SK-N-MC (cell line): ENCODE measurements around the gene FBXW10B.
"Not testable (repeated sequence)": the region's sequence is repeated elsewhere in the genome, so short reads cannot be mapped to it uniquely, and the experiment has no call there.

Source experiments
- DNase-seq: peaks from one replicate; pipeline ENCODE4 v3.0.0-alpha.2; 2011; ENCODE audit warnings: low read depth, low spot score
- H3K27ac ChIP-seq: fragments of 200-600 bp; sonication (generic); 2 replicates; pipeline ENCODE4 v1.5.1; 2016; ENCODE audit warnings: mixed run types
- H3K36me3 ChIP-seq: fragments of 200-600 bp; sonication (generic); 2 replicates; pipeline ENCODE4 v1.6.1; 2017; ENCODE audit warnings: antibody characterized with exemption, low read length, mixed read lengths; ENCODE audit not compliant: insufficient read depth
- H3K4me3 ChIP-seq: fragments of 200-600 bp; sonication (generic); 2 replicates; pipeline ENCODE4 v1.5.1; 2016
- H3K9ac ChIP-seq: fragments of 200-600 bp; sonication (generic); 2 replicates; pipeline ENCODE4 v1.8.0; 2017; ENCODE audit warnings: mixed run types, mixed read lengths; ENCODE audit not compliant: insufficient read length
- H3K9me3 ChIP-seq: fragments of 200-600 bp; sonication (generic); 2 replicates; pipeline ENCODE4 v1.6.1; 2017; ENCODE audit warnings: low read depth, mild to moderate bottlenecking, antibody characterized with exemption, low read length, moderate library complexity, mixed read lengths
- EZH2 ChIP-seq: fragments of 200-600 bp; sonication (generic); IDR thresholded peaks from one replicate; pipeline ENCODE4 v1.6.1; 2017; ENCODE audit warnings: antibody characterized with exemption
- FOXP2 ChIP-seq: optimal IDR thresholded peaks from 2 replicates; pipeline ENCODE3; 2011; ENCODE audit warnings: mild to moderate bottlenecking, moderate library complexity; ENCODE audit not compliant: insufficient read depth; ENCODE audit errors: extremely low read length, control extremely low read depth
- POLR2AphosphoS5 ChIP-seq: IDR thresholded peaks from 2 replicates; pipeline ENCODE4 v1.6.1; 2012; ENCODE audit warnings: mild to moderate bottlenecking, low read depth, low read length, borderline replicate concordance

FBXW10B gene

DNA sequence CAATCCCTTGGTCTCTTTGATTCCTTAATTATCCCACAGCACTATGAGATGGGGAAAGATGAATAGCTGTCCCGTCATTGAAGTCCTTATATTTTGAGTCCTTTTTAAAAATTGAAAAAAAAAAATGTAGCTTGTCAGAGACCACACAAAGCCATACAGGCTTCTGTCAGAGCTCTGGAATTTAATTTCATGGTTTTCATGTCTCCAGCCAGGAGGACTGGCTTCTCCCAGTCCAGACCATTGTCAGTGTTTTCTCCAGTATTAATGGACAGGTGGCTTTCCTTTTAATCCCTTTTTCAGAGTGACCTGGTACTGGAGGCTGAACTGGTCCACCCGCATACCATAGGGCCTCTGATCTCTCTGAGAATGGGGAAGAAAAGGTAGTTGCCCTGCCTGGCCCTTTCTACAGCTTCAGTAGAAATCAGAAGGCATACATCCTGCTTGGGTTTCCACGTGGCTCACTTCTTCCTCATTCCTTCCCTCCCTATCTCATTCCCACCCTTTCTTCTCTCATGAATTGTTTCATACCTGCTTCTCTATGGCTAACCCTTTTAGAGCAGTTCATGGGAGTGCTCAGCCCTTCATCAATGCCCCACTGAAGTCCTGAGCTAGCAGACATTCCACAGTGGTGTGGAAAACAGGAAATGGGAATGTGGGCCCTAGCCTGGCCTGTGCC, 35.5 kb upstream of the FBXW10B start:
- Histone ChIP-seq H3K36me3 (no peaks in the 10 kb centered on the region), H3K27ac (no peak overlapping the region), H3K9me3 (no peaks in the 10 kb centered on the region), H3K4me3 (no peak overlapping the region), H3K9ac (no peak overlapping the region)
- DNase-seq, result no peak
- TF ChIP-seq POLR2AphosphoS5 (no peak), EZH2 (no peak), FOXP2 (no peak)

DNA sequence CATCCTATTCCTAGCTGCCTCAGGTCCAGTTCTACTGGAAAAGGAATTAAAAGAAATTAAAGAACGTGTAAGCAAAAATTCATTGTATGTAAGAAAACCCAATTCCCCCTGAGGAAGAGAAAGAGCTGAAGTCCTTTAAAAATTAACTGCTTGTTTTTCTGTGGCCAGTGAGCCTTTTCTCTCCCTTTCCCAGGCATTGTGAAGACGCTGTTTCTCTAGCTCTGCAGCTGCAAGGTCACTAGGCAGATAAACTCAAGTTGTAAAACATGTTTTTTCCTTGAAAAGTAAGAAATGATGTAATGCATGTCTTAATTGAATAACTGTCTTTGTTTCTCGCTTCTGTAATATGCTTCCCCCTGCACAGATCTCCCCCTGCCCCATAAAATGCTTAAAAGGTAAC, 34.9 kb upstream of the FBXW10B start:
- H3K36me3 ChIP-seq, H3K9ac ChIP-seq, H3K9me3 ChIP-seq, DNase-seq, H3K4me3 ChIP-seq: not testable (repeated sequence)
- H3K27ac ChIP-seq, result 0 out of 2 replicates have a peak overlapping the region, but pooled peaks have one; percentile 14

DNA sequence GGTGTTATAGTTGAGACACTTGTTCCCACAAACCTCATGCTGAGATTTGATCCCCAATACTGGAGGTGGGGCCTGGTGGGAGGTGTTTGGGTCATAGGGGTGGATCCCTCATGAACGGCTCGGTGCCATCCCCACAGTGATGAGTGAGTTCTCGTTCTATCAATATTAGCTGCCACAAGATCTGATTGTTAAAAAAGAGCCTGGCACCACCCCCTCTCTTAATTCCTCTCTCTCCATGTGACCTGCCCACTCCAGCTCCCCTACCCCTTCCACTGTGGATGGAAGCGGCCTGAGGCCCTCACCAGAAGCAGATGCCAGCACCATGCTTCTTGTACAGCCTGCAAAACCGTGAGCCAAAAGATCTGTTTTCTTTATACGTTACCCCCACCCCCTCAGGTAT, 33.5 kb upstream of the FBXW10B start:
- Histone ChIP-seq H3K36me3 (no peaks in the 10 kb centered on the region), H3K9ac (no peak overlapping the region)
- no peak for DNase-seq

DNA sequence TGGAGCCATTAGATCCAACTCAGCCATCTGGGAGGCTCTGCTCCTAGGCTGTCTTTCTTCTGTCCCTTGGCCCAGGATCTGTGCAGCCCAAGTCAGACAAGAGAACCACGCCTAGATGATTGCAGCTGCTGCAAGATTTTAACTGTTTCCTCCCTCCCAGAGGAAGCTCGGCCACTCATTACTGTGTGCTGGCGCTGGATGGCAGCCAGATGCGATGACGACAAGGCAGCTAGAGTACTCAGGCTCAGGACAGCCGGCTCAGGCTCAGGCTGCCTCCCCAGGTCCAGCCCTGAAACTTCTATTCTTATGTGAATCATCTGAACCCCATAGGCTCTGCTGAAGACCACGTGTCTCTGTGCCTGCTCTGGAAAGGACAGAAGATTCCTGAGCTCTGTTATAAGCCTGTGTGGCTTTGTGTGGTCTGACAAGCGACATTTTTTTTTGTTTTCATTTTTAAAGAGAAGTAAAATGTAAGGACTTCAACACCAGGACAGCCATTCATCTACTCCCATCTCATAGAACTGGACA, 32.1 kb upstream of the FBXW10B start:
- H3K9ac ChIP-seq, result peak overlapping the region; percentile 35
- H3K9me3 ChIP-seq, result no peaks in the 10 kb centered on the region
- TF ChIP-seq EZH2 (no peak), POLR2AphosphoS5 (no peak), FOXP2 (no peak)
- no peaks in the 10 kb centered on the region for H3K36me3 ChIP-seq
- H3K27ac ChIP-seq, result peak overlapping the region; percentile 67
- no peak for DNase-seq
- H3K4me3 ChIP-seq, result peak overlapping the region; percentile 62

More for the DNA sequence above, 33.5 kb upstream of the FBXW10B start:
- H3K27ac ChIP-seq, result 0 out of 2 replicates have a peak overlapping the region, but pooled peaks have one; percentile 46
- H3K9me3 ChIP-seq, result no peaks in the 10 kb centered on the region
- H3K4me3 ChIP-seq, result no peak overlapping the region
- TF ChIP-seq FOXP2 (no peak), POLR2AphosphoS5 (no peak), EZH2 (no peak)

- no peak for DNase-seq
- Histone ChIP-seq H3K4me3 (peak overlapping the region; percentile 62), H3K27ac (no peak overlapping the region; the same call in 1 of the 2 replicates)
Observed at GRCh38 chr17:15650741-15651582, 31.5 kb upstream of the FBXW10B start.

DNA sequence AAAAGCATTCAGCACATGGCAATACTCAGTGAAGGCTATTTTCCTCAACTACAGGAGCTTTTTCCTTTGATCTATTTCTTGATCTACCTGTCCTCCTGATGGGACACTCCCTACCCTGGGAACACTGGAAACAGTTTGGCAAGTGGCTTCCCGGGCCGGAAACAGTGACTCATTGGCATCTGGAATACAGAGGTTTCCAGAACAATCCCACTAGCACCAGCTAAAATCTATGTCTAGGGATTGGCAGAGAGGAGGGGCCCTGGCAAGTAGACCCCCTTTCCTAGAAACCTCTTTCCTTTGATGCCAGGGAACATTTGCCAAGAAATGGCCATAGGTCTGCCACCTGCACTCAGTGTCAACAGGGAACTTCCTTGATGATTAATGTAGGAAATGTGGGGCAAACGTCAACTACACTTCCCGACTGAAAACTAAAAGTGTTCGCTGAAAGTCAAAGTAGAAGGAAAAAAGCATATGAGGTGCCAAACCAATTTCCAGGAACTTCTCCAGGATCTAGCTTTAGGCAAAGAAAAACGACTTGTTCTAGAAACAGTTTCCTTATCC, 30.4 kb upstream of the FBXW10B start:
- no peak overlapping the region for H3K27ac ChIP-seq
- TF ChIP-seq POLR2AphosphoS5 (no peak), EZH2 (no peak), FOXP2 (no peak)
- H3K9me3 ChIP-seq, result no peaks in the 10 kb centered on the region
- no peak overlapping the region; the same call in 1 of the 2 replicates for H3K4me3 ChIP-seq
- no peak overlapping the region for H3K9ac ChIP-seq
- DNase-seq, result no peak
- no peaks in the 10 kb centered on the region for H3K36me3 ChIP-seq

More at GRCh38 chr17:15650741-15651582, 31.5 kb upstream of the FBXW10B start:
- H3K36me3 ChIP-seq, result no peaks in the 10 kb centered on the region
- TF ChIP-seq POLR2AphosphoS5 (no peak), FOXP2 (no peak), EZH2 (no peak)
- peak overlapping the region; percentile 35 for H3K9ac ChIP-seq
- no peaks in the 10 kb centered on the region for H3K9me3 ChIP-seq

GRCh38 chr17:15648386-15648785, 28.9 kb upstream of the FBXW10B start:
- H3K27ac ChIP-seq, result no peak overlapping the region
- H3K9ac ChIP-seq, result no peak overlapping the region
- no peaks in the 10 kb centered on the region for H3K9me3 ChIP-seq
- no peak for TF ChIP-seq POLR2AphosphoS5
- TF ChIP-seq FOXP2, result no peak
- no peak overlapping the region for H3K4me3 ChIP-seq
- H3K36me3 ChIP-seq, result no peaks in the 10 kb centered on the region
- no peak for DNase-seq

- not testable (repeated sequence) for H3K9ac ChIP-seq, H3K27ac ChIP-seq, H3K4me3 ChIP-seq, H3K36me3 ChIP-seq, H3K9me3 ChIP-seq, DNase-seq
Observed at GRCh38 chr17:15645942-15646312, 26.4 kb upstream of the FBXW10B start.

DNA sequence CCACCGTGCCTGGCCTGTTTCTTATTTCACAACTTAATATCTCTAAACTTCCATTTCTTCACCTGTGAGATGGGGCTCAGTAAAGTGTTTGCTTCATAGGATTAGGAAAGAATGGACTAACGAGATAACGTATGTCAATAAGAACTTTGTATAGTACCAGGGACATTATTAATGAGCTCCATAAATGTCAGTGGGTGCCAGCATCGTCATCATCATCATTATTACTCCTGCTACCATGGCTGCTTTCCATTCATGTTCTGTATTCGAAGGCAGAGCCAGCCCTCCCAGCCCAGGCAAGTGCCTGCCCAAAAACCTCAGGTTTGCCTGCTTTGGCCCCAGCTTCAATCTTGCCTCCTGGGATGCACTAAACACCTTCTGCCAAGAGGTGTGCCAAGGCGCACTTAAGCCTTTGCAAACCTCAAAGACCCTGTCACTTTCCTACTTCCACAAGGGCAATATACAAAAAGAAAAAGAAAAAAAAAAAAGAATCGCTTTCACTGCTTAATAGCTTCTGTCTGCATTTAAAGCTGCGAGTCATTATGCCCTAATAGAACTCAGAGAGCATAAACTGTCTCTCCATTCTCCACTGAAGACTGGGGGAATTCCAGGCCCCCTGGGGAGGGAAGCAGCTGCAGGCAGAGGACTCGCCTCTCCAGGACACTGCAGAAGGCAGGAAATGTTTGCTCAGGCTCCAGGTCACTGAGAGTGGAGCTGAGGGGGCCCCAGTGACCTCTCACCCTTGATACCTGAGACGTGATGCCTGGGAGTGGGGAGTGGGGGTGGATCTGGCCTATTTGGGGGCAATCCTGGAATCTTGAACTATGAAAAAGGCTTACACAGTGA, 25.8 kb upstream of the FBXW10B start:
- peak overlapping the region; percentile 56 for H3K4me3 ChIP-seq
- H3K9ac ChIP-seq, result not testable (repeated sequence)

DNA sequence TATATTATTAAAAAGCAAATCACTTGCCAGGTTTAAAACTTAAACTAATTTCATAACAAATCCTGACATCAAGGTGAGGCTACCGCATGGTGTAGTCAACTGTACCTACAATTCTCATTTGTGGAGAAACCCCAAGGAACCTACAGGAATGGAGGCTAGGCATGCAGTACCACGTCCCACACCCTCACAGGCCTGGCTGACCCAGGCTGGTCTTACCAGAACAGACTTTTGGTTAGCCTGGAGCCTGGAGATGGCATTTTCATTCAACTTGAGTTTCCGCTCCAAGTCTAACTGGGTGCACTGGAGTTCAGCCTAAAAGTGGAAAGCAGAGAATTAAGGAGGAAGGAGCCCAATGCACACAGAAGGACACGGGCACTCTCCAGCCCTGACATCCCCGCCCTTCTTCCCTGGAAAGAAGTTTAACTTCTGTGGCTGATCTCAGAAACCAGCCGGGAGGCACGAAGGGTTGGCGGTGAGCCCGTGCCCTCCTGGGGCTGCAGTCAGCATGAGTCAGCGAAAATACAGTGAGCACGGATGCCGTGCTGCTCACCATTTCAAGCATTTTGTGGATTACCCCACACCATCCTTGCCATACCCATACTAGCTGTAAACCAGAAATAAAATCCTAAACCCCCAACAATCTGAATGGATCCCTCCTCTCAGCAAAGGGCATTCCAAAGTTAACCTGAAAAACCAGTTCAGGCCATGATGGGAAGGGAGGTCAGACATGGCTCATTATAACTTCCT, 23.2 kb upstream of the FBXW10B start:
- H3K27ac ChIP-seq, result not testable (repeated sequence)

More for the DNA sequence above, 25.8 kb upstream of the FBXW10B start:
- H3K9me3 ChIP-seq, DNase-seq, H3K36me3 ChIP-seq: not testable (repeated sequence)
- H3K27ac ChIP-seq, result 0 out of 2 replicates have a peak overlapping the region, but pooled peaks have one; percentile 54

DNA sequence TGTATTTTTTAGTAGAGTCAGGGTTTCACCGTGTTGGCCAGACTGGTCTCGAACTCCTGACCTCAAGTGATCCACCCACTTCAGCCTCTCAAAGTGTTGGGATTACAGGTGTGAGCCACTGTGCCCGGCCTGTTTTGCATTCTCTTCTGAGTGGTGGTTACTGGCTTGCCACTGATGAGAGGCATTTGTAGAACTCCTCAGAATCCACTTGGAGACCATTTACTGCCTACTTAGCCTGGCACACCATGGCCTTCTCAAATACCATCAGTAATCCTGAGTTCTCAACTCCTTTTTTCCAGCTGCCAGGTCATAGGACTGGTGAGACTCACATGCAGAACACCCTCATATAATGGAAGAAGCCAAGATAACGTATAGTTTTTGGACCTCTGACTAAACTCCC, 22.5 kb upstream of the FBXW10B start:
- H3K9ac ChIP-seq, H3K9me3 ChIP-seq, H3K36me3 ChIP-seq, H3K27ac ChIP-seq, DNase-seq, H3K4me3 ChIP-seq: not testable (repeated sequence)

More for the DNA sequence above, 23.2 kb upstream of the FBXW10B start:
- not testable (repeated sequence) for H3K9me3 ChIP-seq, DNase-seq, H3K36me3 ChIP-seq, H3K9ac ChIP-seq, H3K4me3 ChIP-seq
